Measurements from ENCODE around the gene PWWP2B.
"Not testable (repeated sequence)": the region's sequence is repeated elsewhere in the genome, so short reads cannot be mapped to it uniquely, and the experiment has no call there.

PWWP2B gene

DNA sequence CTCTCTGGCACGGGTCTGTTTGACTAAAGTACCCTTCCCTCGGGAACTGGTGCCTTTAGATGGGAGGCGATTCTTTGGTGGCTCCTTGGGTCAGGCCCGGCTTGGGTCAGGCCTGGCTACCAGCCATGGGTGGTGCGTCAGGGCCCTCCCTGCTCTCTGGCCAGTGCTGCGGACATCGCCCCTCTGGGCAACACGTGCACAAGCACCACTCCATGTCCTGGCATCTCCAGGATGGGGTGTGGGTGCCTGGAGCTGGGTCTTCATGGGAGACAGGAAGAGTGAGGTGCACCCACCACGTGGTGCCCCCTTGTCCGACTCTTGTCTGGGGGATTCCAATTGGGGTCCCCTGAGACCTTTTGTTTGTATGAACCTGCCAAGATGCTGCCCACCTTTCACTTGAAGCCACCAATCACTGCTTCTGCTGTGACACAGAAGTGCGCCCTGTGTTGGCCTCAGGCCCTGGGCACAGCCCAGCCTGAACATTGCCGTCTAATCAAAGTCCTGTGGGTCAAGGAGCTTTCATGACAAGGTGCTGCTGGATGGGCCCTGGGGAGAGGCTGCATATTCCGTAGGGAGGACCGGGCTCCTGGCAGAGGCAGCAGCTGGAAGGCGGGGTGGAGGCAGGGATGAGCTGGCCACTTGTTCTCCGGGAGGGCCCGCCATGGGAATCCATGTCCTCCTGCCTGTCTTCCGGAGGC is 11.1 kb upstream of the PWWP2B start:
- no peaks in the 10 kb centered on the region for H3K27me3 ChIP-seq (ENCODE audit: control insufficient read depth, insufficient read depth, low read length)
- no peaks in the 10 kb centered on the region for H3K9me3 ChIP-seq (ENCODE audit: control insufficient read depth, insufficient read depth, low read length)
- H3K4me3 ChIP-seq (ENCODE audit: low read depth, low read length) = no peak overlapping the region
- peaks cover 4% of the 10 kb centered on the region for H3K4me1 ChIP-seq (ENCODE audit: control insufficient read depth, insufficient read depth, low read length)
- H3K36me3 ChIP-seq (ENCODE audit: control insufficient read depth, insufficient read depth, low read length) = no peaks in the 10 kb centered on the region
- H3K9ac ChIP-seq (ENCODE audit: low read depth, low read length) = no peak overlapping the region

DNA sequence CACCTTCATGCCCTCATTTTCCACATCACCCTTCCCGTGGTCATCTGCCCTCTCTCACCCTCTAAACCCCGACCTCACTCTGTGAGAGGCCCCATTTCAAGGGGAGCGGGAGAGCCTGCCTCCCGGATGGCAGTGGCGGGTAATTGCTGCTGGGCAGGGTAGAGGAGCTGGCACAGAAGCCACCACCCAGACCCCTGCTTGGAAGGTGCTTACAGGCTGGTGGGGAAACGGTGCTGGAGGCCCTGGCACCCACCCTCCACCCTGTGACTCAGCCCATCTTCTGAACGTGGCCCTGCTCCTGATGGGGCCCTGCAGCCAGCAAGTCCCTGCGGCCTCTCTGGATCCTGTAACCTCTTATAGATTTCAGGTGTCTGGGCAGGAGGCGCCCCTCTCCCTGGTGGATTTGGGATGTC is 10.6 kb upstream of the PWWP2B start:
- Histone ChIP-seq H3K9me3 (ENCODE audit: control insufficient read depth, insufficient read depth, low read length) (no peaks in the 10 kb centered on the region), H3K4me1 (ENCODE audit: control insufficient read depth, insufficient read depth, low read length) (peaks cover 4% of the 10 kb centered on the region), H3K9ac (ENCODE audit: low read depth, low read length) (no peak overlapping the region), H3K27me3 (ENCODE audit: control insufficient read depth, insufficient read depth, low read length) (no peaks in the 10 kb centered on the region), H3K36me3 (ENCODE audit: control insufficient read depth, insufficient read depth, low read length) (no peaks in the 10 kb centered on the region), H3K4me3 (ENCODE audit: low read depth, low read length) (no peak overlapping the region)

DNA sequence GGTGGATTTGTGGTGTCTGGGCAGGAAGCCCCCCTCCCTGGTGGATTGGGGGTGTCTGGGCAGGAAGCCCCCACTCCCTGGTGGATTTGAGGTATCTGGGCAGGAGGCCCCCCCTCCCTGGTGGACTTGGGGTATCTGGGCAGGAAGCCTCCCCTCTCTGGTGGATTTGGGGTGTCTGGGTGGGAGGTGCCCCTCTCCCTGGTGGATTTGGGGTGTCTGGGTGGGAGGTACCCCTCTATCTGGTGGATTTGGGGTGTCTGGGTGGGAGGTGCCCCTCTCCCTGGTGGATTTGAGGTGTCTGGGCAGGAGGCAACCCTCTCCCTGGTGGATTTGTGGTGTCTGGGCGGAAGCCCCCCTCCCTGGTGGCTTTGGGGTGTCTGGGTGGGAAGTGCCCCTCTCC is 10.1 kb upstream of the PWWP2B start:
- not testable (repeated sequence) for H3K4me3 ChIP-seq (ENCODE audit: low read depth, low read length); H3K9ac ChIP-seq (ENCODE audit: low read depth, low read length); H3K4me1 ChIP-seq (ENCODE audit: control insufficient read depth, insufficient read depth, low read length); H3K9me3 ChIP-seq (ENCODE audit: control insufficient read depth, insufficient read depth, low read length); H3K36me3 ChIP-seq (ENCODE audit: control insufficient read depth, insufficient read depth, low read length); H3K27me3 ChIP-seq (ENCODE audit: control insufficient read depth, insufficient read depth, low read length)

DNA sequence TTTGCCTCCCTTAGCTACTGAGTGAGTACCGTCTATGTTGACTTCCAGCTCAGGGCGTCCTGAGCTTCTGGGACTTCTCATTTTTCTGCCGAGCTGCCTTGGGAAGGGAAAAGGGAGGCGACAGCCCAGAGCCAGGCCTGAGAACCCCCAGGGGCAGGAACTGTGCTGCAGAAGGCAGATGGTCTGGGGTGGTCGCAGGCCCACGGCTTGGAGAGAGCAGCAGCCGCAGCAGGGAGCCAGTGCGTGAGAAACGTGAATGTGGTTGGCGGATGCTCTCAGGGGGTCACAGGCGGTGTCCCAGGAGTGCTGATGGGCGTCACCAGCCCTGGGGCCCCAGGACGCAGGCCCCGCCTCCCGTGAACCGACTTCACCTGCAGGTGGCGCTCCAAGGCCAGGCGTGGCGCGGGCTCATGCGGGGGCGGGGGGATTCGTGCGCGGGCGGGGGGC is 9.2 kb upstream of the PWWP2B start:
- H3K4me1 ChIP-seq (ENCODE audit: control insufficient read depth, insufficient read depth, low read length) = peaks cover 4% of the 10 kb centered on the region
- H3K36me3 ChIP-seq (ENCODE audit: control insufficient read depth, insufficient read depth, low read length) = no peaks in the 10 kb centered on the region
- no peaks in the 10 kb centered on the region for H3K27me3 ChIP-seq (ENCODE audit: control insufficient read depth, insufficient read depth, low read length)
- no peaks in the 10 kb centered on the region for H3K9me3 ChIP-seq (ENCODE audit: control insufficient read depth, insufficient read depth, low read length)
- no peak overlapping the region for H3K9ac ChIP-seq (ENCODE audit: low read depth, low read length)
- peak overlapping the region; percentile 13 for H3K4me3 ChIP-seq (ENCODE audit: low read depth, low read length)

DNA sequence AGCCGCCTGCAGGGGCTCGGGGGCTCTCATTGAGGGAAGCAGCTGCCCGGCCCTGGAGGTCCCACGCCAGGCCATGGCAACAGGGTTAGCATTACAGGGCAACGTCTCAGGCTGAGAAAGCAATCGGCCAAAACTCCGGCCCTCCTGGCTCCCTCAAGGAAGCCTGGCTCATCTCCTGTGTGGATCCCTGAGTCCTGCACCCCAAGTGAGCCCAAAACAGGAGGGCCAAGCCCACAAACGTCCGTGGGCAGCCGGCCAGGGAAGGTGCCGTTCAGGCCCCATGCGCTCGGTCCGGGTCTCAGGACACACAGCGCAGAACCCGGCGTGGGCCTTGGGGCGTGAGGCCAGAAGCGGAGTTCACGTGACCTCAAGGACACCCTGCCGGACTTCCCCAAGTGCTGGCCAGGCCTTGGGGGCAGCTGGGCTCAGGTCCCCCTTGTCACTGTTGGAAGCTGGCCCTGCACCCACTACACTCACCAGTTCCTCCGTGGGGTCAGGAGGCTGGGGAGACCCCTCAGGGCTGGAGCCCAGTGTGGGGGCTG is 8.0 kb upstream of the PWWP2B start:
- no peaks in the 10 kb centered on the region for H3K9me3 ChIP-seq (ENCODE audit: control insufficient read depth, insufficient read depth, low read length)
- H3K4me1 ChIP-seq (ENCODE audit: control insufficient read depth, insufficient read depth, low read length) = peaks cover 4% of the 10 kb centered on the region
- H3K27me3 ChIP-seq (ENCODE audit: control insufficient read depth, insufficient read depth, low read length) = no peaks in the 10 kb centered on the region
- H3K4me3 ChIP-seq (ENCODE audit: low read depth, low read length) = no peak overlapping the region
- no peak overlapping the region for H3K9ac ChIP-seq (ENCODE audit: low read depth, low read length)
- H3K36me3 ChIP-seq (ENCODE audit: control insufficient read depth, insufficient read depth, low read length) = no peaks in the 10 kb centered on the region

DNA sequence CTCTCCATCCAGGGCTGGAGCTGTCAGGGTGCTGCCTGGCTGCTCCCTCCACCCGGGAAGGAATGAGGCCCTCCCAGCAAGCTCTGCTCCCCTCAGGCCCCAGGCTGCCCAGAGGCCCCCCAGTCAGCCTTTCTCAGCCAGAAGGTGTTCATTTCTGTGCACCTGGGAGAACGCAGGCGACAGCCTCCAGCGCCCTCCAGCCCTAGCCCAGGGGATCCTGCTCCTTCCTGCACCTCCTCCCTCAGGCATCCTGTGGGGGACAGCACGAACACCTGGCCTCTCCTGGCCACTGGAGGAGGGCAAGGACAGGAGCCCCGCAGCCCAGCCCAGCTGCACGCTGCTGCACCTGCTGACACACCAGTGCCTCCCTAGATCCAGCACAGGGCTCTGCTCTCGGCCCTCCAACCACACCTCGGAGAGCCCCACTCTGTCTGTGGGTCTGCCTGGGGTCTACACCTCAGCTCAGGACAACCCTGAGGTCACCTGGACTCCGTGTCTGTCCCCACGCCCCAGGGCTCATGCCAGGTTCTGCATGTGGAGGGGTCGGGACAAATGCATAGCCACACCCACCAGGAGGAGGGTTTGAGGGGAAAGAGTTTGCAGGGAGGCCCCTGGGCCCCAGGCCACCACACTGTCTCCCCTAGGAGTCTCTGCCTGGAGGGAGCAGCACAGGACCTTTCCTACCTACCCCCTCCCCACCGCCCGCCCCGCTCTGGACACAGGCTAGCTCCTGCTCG is 7.4 kb upstream of the PWWP2B start:
- Histone ChIP-seq H3K27me3 (ENCODE audit: control insufficient read depth, insufficient read depth, low read length) (no peaks in the 10 kb centered on the region), H3K9ac (ENCODE audit: low read depth, low read length) (no peak overlapping the region), H3K36me3 (ENCODE audit: control insufficient read depth, insufficient read depth, low read length) (no peaks in the 10 kb centered on the region), H3K4me3 (ENCODE audit: low read depth, low read length) (no peak overlapping the region), H3K9me3 (ENCODE audit: control insufficient read depth, insufficient read depth, low read length) (no peaks in the 10 kb centered on the region), H3K4me1 (ENCODE audit: control insufficient read depth, insufficient read depth, low read length) (peaks cover 4% of the 10 kb centered on the region)

DNA sequence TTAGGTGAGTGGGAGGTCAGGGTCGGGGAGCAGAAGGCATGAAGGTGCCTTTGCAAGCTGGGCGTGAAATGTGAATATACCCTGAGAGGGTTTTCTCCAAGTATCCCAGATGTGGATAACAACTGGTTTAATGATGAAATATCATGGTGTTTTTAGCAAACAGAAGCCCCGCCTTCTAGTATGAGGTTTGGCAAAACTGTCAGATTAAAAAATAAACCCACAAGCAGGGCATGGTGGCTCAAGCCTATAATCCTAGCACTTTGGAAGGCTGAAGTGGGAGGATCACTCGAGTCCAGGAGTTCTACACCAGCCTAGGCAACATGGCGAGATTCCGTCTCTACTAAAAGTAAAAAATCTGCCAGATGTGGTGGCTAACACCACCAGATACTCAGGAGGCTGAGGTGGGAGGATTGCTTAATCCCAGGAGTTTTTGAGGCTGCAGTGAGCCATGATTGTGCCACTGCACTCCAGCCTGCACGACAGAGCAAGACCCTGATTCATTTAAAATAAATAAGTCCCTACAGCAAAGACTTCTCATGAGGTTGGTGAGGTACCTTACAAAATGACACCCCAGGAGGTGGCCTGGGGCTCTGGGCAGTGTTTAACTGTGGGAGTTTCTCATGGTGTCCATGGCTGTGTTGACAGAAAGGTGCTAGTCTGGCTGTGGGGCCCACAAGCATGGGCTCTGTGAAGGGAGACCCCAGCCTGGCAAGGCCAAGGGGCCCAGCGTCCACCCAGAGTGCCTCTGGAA is 6.7 kb upstream of the PWWP2B start:
- H3K4me1 ChIP-seq (ENCODE audit: control insufficient read depth, insufficient read depth, low read length) = peaks cover 4% of the 10 kb centered on the region
- H3K27me3 ChIP-seq (ENCODE audit: control insufficient read depth, insufficient read depth, low read length) = no peaks in the 10 kb centered on the region
- no peak overlapping the region for H3K9ac ChIP-seq (ENCODE audit: low read depth, low read length)
- H3K9me3 ChIP-seq (ENCODE audit: control insufficient read depth, insufficient read depth, low read length) = no peaks in the 10 kb centered on the region
- no peak overlapping the region for H3K4me3 ChIP-seq (ENCODE audit: low read depth, low read length)
- no peaks in the 10 kb centered on the region for H3K36me3 ChIP-seq (ENCODE audit: control insufficient read depth, insufficient read depth, low read length)

DNA sequence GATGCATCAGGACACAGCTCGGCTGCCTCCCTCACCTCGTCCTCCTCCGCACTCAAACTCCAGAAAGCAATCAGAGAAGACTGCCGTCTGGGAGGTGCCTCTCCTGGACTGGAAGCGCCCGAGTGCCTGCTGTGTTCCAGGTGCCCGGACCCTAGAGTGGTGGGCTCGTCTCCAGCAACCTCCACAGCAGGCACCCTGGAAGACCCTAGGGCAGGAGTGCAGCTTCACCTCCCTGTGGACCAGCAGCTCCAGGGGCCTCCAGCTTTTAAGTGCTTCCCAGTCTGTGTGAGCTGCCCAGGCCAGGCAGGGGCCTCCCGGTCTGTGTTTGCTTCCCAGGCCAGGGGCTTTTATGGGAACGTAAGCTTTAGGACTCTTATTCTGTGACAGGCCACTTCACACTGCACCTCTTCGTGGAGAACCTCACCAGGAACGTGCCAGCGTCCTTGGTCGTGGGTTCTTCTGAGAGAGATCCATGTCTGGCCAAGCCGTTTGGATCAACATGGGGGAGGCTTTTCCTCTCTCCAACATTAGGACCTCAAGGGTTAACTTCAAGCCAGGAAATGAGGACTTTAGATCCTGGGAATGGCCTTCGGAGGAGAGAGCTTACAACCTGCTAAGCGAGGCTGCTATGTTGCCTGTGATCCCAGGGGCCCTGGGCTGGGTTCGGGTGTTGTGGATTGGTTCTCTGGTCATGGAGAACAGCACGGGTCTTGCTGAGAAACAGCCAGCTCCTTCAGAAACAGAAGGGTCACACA is 5.9 kb upstream of the PWWP2B start:
- H3K9me3 ChIP-seq (ENCODE audit: control insufficient read depth, insufficient read depth, low read length) = no peaks in the 10 kb centered on the region
- no peak overlapping the region for H3K4me3 ChIP-seq (ENCODE audit: low read depth, low read length)
- peaks cover 4% of the 10 kb centered on the region for H3K4me1 ChIP-seq (ENCODE audit: control insufficient read depth, insufficient read depth, low read length)
- H3K27me3 ChIP-seq (ENCODE audit: control insufficient read depth, insufficient read depth, low read length) = no peaks in the 10 kb centered on the region
- no peaks in the 10 kb centered on the region for H3K36me3 ChIP-seq (ENCODE audit: control insufficient read depth, insufficient read depth, low read length)
- H3K9ac ChIP-seq (ENCODE audit: low read depth, low read length) = no peak overlapping the region

DNA sequence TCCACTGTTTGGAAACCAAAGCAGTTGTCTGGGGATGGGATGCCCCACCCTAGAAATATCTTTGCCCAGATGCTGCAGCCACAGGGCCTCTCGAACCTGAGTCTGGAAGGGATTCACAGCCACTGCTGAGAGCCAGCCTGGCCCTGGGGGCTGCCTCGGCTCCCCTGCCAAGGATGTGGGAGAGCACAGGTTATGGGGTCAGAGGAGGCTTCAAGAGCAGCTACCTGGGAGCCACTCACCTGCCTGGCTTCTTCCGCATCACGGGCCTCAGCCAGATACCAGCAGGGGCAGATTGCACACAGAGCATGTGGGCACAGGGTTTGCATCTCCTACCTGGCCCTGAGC is 5.4 kb upstream of the PWWP2B start:
- no peak overlapping the region for H3K4me3 ChIP-seq (ENCODE audit: low read depth, low read length)
- H3K27me3 ChIP-seq (ENCODE audit: control insufficient read depth, insufficient read depth, low read length) = no peaks in the 10 kb centered on the region
- H3K9me3 ChIP-seq (ENCODE audit: control insufficient read depth, insufficient read depth, low read length) = no peaks in the 10 kb centered on the region
- no peaks in the 10 kb centered on the region for H3K36me3 ChIP-seq (ENCODE audit: control insufficient read depth, insufficient read depth, low read length)
- H3K9ac ChIP-seq (ENCODE audit: low read depth, low read length) = no peak overlapping the region
- H3K4me1 ChIP-seq (ENCODE audit: control insufficient read depth, insufficient read depth, low read length) = peaks cover 4% of the 10 kb centered on the region

DNA sequence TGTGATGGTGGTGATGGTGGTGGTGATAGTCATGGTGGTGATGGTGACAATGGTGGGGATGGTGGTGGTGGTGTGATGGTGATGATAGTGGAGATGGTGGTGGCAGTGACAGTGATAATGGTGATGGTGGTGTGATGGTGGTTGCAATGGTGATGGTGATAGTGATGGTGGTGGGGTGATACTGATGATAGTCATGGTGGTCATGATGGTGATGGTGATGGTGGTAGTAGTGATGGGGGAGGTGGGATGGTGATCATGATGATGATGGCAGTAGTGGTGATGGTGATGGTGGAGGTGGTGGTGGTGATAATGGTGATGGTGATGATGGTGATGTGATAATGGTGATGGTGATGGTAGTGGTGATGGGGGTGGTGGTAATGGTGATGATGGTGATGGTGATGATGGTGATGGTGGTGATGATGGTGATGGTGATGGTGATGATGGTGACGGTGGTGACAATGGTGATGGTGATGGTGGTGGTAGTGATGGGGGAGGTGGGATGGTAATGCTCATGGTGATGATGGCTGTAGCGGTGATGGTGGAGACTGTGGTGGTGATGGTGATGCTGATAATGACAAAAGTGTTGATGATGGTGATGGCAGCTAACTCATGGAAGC is 4.7 kb upstream of the PWWP2B start:
- peaks cover 4% of the 10 kb centered on the region for H3K4me1 ChIP-seq (ENCODE audit: control insufficient read depth, insufficient read depth, low read length)
- no peaks in the 10 kb centered on the region for H3K9me3 ChIP-seq (ENCODE audit: control insufficient read depth, insufficient read depth, low read length)
- H3K36me3 ChIP-seq (ENCODE audit: control insufficient read depth, insufficient read depth, low read length) = no peaks in the 10 kb centered on the region
- H3K27me3 ChIP-seq (ENCODE audit: control insufficient read depth, insufficient read depth, low read length) = no peaks in the 10 kb centered on the region
- H3K4me3 ChIP-seq (ENCODE audit: low read depth, low read length) = no peak overlapping the region
- no peak overlapping the region for H3K9ac ChIP-seq (ENCODE audit: low read depth, low read length)
